HepG2 (cell line): ENCODE measurements around the gene ALS2. TPM values are rescaled to one million over a fixed set of nuclear protein-coding genes. Genes with fewer than 3 reads are reported as not detected.
"Not testable (repeated sequence)": the region's sequence is repeated elsewhere in the genome, so short reads cannot be mapped to it uniquely, and the experiment has no call there.

Experiments used
- ATAC-seq: fragments of 200-7000 bp; cut with Tn5 transposase; 3 replicates; pipeline ENCODE4 v1.9.1; 2020; ENCODE audit warnings: mild to moderate bottlenecking, moderate library complexity
- BruUV-seq: library from RNA; stranded (reverse); fragments of 400-500 nt; replicated peaks from 2 replicates; lab custom pipeline; 2021; lab: Mats Ljungman, UMichigan
- CTCF ChIA-PET: fragments of 300-600 bp; formaldehyde crosslinking; extraction: SDS; loops from one replicate; lab custom pipeline; 2021; ENCODE audit warnings: low total read pairs, inconsistent platforms, low intra/inter-chr PET ratio; lab: Yijun Ruan, JAX
- POLR2A ChIA-PET: fragments of 350-600 bp; sonication (Branson Sonifier 250); formaldehyde crosslinking; loops from one replicate; lab custom pipeline; 2020; ENCODE audit warnings: antibody characterized with exemption, inconsistent platforms; lab: Yijun Ruan, JAX
- DNase-seq: peaks from one replicate; pipeline ENCODE4 v3.0.0-alpha.2; 2015; ENCODE audit warnings: low spot score
- FAIRE-seq: peaks from 3 replicates; lab custom pipeline; 2011; peaks lifted over from hg19 to GRCh38; lab: Jason Lieb, UNC
- H2AFZ ChIP-seq: one replicate; pipeline ENCODE4 v1.6.1; 2011; ENCODE audit warnings: low read length, inconsistent platforms
- H3K27ac ChIP-seq: fragments of 300-600 bp; 3 replicates; pipeline ENCODE4 v1.8.0; 2011; ENCODE audit warnings: mixed run types, mild to moderate bottlenecking, mixed read lengths, low read length, inconsistent platforms; ENCODE audit not compliant: insufficient read depth; ENCODE audit errors: extremely low read length
- H3K27me3 ChIP-seq, 2 experiments: fragments of 200-600 bp in 1 of 2; 2 replicates in 1 of 2; 3 replicates in 1 of 2; pipeline versions ENCODE4 v1.6.0 to v1.8.0; 2011; ENCODE audit warnings: low read length in 2 of 2, mild to moderate bottlenecking in 2 of 2, moderate library complexity in 2 of 2, inconsistent platforms in 1 of 2; ENCODE audit not compliant: insufficient read depth in 2 of 2, control insufficient read depth in 1 of 2
- H3K36me3 ChIP-seq, 2 experiments: fragments of 200-600 bp in 1 of 2; replicated peaks in 1 of 2; 2 replicates in 1 of 2; 3 replicates in 1 of 2; pipeline versions ENCODE4 v1.5.1 to v1.8.0; 2011; ENCODE audit warnings: low read length in 2 of 2, inconsistent platforms in 1 of 2; ENCODE audit not compliant: insufficient read depth in 2 of 2, control insufficient read depth in 1 of 2
- H3K4me1 ChIP-seq: 2 replicates; pipeline ENCODE4 v1.5.1; 2012; ENCODE audit warnings: low read length, inconsistent platforms; ENCODE audit not compliant: insufficient read depth
- H3K4me2 ChIP-seq: 2 replicates; pipeline ENCODE4 v1.6.0; 2011; ENCODE audit warnings: low read depth, low read length, inconsistent platforms
- H3K4me3 ChIP-seq, 3 experiments: fragments of 200-600 bp in 1 of 3; sonication (generic), shearing (Covaris generic) in 1 of 3; replicated peaks in 1 of 3; 2 replicates each; pipeline ENCODE4 v1.5.1; 2011 to 2016; ENCODE audit warnings: low read length in 3 of 3, inconsistent platforms in 2 of 3, low read depth in 2 of 3, mild to moderate bottlenecking in 2 of 3, control low read depth in 1 of 3, mixed read lengths in 1 of 3; ENCODE audit not compliant: insufficient read depth in 1 of 3
- H3K79me2 ChIP-seq: one replicate; pipeline ENCODE4 v1.6.1; 2011; ENCODE audit warnings: low read length, inconsistent platforms; ENCODE audit not compliant: insufficient read depth
- H3K9ac ChIP-seq: 2 replicates; pipeline ENCODE4 v1.6.0; 2011; ENCODE audit warnings: mild to moderate bottlenecking, low read depth, low read length, inconsistent platforms; ENCODE audit not compliant: insufficient read depth
- H3K9me3 ChIP-seq: 2 replicates; pipeline ENCODE4 v1.5.1; 2012; ENCODE audit warnings: mild to moderate bottlenecking, low read length
- H4K20me1 ChIP-seq: 2 replicates; pipeline ENCODE4 v1.6.0; 2011; ENCODE audit warnings: inconsistent platforms, mild to moderate bottlenecking, low read length, moderate library complexity; ENCODE audit not compliant: insufficient read depth
- PRPF4 ChIP-seq: fragments of 200-400 bp; formaldehyde crosslinking; IDR thresholded peaks from 2 replicates; pipeline ENCODE4 v1.6.1; 2016; ENCODE audit warnings: low read length, low read depth; ENCODE audit not compliant: poor library complexity, severe bottlenecking
- RBM39 ChIP-seq: fragments of 200-400 bp; formaldehyde crosslinking; IDR thresholded peaks from one replicate; pipeline ENCODE4 v1.6.1; 2018; ENCODE audit warnings: antibody characterized with exemption, mild to moderate bottlenecking, low read depth, low read length; ENCODE audit not compliant: poor library complexity, severe bottlenecking
- ZNF546 ChIP-seq: sonication (generic); formaldehyde crosslinking; conservative IDR thresholded peaks from 2 replicates; pipeline ENCODE4 v1.8.1; 2023; ENCODE audit warnings: mild to moderate bottlenecking, missing genetic modification reagents
- WGBS: methylation state at CpG from one replicate; pipeline ENCODE4 v1.1.6; 2017; ENCODE audit warnings: low lambda C conversion rate; 5-methylcytosine and 5-hydroxymethylcytosine counted together
- in situ Hi-C: cut with HindIII; loops from 2 replicates; pipeline ENCODE4 v1.10.0; 2017; ENCODE audit warnings: low pct_unique_long_range_greater_than_20kb; ENCODE audit not compliant: extremely low pct_ligation_motif_present
- intact Hi-C: fragments of 100-400 bp; cut with micrococcal nuclease; formaldehyde crosslinking; loops from one replicate; pipeline ENCODE4 v1.10.0; 2022; ENCODE audit not compliant: unreplicated experiment
- polyA plus RNA-seq, 8 experiments: library from polyadenylated mRNA; depleted of rRNA in 3 of 8; stranded (reverse) in 7 of 8; unstranded in 1 of 8; fragments of >200 nt; fragmentation: Illumina TruSeq in 4 of 8; extraction: Trizol in 4 of 8; gene quantifications; 2 replicates each; pipeline versions ENCODE4 v1.2.1 to v1.2.3, GENCODE V29; 2011 to 2016; ENCODE audit warnings: low read depth in 4 of 8, missing spikeins in 1 of 8, mixed read lengths in 1 of 8; ENCODE audit not compliant: insufficient read depth in 1 of 8
- total RNA-seq, 5 experiments: library from RNA; depleted of rRNA; stranded (reverse); fragments of >200 nt; fragmentation: Illumina TruSeq; extraction: Trizol; gene quantifications; 2 replicates each; pipeline ENCODE4 v1.2.3, GENCODE V29; 2016; ENCODE audit warnings: low read depth in 1 of 5
- TF ChIP-seq, protein P1 (sequence below): sonication (generic); formaldehyde crosslinking; IDR thresholded peaks from 2 replicates; pipeline ENCODE4 v1.4.0; 2020; ENCODE audit warnings: missing genetic modification reagents, mild to moderate bottlenecking, borderline replicate concordance

The ALS2 gene
- total and polyA plus RNA-seq, 2 of the 13 experiments (the other 11 are each of a cell fraction or from before 2014, with no cell fraction given): 12.7 to 19.3 TPM

DNA sequence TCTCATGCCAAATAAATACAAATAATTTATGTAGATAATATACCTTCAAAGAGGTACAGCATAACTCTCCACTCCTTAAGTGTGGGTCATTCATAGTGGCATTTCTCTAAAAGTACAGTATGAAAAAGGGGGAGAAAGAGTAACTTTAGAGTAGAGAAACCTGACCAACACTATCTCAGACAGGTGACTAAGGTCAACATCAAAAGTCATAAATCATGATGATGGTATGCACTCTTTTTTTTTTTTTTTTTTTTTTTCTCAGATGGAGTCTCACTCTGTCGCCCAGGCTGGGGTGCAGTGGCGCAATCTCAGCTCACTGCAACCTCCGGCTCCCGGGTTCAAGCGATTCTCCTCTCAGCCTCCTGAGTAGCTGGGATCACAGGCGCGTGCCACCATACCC is 29.9 kb upstream of the ALS2 start:
- intact Hi-C loops, H3K79me2 ChIP-seq, H3K27ac ChIP-seq, H3K9ac ChIP-seq, ATAC-seq, H4K20me1 ChIP-seq, H3K9me3 ChIP-seq, POLR2A ChIA-PET, H3K36me3 ChIP-seq, in situ Hi-C loops, H3K4me3 ChIP-seq, DNase-seq, H2AFZ ChIP-seq, H3K4me2 ChIP-seq, CTCF ChIA-PET, BruUV-seq, FAIRE-seq, H3K4me1 ChIP-seq: not testable (repeated sequence)
- peaks cover 1 to 19% of the 10 kb centered on the region in 2 experiments; a peak in 3 of 5 replicates for H3K27me3 ChIP-seq
- 45% methylated on average over 7 of the region's 7 CpGs for WGBS

DNA sequence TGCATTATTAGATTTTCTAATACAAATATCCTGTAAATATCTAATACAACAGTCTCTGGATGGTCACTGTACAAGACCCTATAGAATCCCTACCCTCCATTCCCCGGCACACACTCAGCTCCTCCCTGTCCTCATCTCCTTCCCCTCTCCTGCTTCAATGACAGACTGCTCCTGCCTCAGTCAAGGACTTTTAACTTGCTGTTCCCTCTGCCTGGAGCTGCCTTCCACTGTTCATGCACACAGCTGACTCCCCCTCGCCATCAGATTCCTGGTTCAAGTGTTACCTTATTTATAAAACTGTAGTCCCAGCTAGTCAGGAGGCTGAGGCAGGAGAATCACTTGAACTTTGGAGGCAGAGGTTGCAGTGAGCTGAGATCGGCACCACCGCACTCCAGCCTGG is 28.9 kb upstream of the ALS2 start:
- in situ Hi-C loops: no loop called here
- H3K79me2 ChIP-seq: no peaks in the 10 kb centered on the region
- H3K9me3 ChIP-seq: no peaks in the 10 kb centered on the region
- peaks cover 1 to 19% of the 10 kb centered on the region in 2 experiments; a peak in 3 of 5 replicates for H3K27me3 ChIP-seq
- 32% methylated on average over 4 of the region's 4 CpGs for WGBS
- no TSS peak for BruUV-seq
- H3K36me3 ChIP-seq: no peaks in the 10 kb centered on the region
- ChIA-PET CTCF (no interaction called here), POLR2A (no interaction called here)
- no peak for FAIRE-seq
- no peak overlapping the region for H3K9ac ChIP-seq
- H3K4me2 ChIP-seq: no peak overlapping the region
- H4K20me1 ChIP-seq: no peaks in the 10 kb centered on the region
- H3K27ac ChIP-seq: no peak overlapping the region
- ATAC-seq: no peak
- no peaks in the 10 kb centered on the region for H3K4me1 ChIP-seq
- no peak overlapping the region for H3K4me3 ChIP-seq
- no peak for DNase-seq
- TF ChIP-seq PRPF4 (no peak), ZNF546 (CRISPR knock-in tag) (no peak), RBM39 (no peak)
- TF ChIP-seq, protein P1, sequence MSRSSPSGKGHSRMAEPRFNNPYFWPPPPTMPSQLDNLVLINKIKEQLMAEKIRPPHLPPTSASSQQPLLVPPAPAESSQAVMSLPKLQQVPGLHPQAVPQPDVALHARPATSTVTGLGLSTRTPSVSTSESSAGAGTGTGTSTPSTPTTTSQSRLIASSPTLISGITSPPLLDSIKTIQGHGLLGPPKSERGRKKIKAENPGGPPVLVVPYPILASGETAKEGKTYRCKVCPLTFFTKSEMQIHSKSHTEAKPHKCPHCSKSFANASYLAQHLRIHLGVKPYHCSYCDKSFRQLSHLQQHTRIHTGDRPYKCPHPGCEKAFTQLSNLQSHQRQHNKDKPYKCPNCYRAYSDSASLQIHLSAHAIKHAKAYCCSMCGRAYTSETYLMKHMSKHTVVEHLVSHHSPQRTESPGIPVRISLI (CRISPR knock-in tag): no peak
- no peak overlapping the region for H2AFZ ChIP-seq
- intact Hi-C loops: no loop called here
